Epithelial cell of proximal tubule (primary cell): ENCODE data around the gene XPNPEP1. TPM values are rescaled to one million over a fixed set of nuclear protein-coding genes. Genes with fewer than 3 reads are reported as not detected.

Experiments
- DNase-seq: peaks from one replicate; pipeline ENCODE4 v3.0.0-alpha.2; 2011; ENCODE audit warnings: low read depth
- H3K4me3 ChIP-seq: 2 replicates; pipeline ENCODE4 v1.5.1; 2011; ENCODE audit warnings: low read depth, mild to moderate bottlenecking, low read length
- total RNA-seq: library from RNA; depleted of rRNA; stranded (reverse); fragments of >200 nt; gene quantifications from 2 replicates; pipeline ENCODE4 v1.2.3, GENCODE V29; 2015
- TF ChIP-seq, protein P1 (sequence below): conservative IDR thresholded peaks from 2 replicates; pipeline ENCODE4 v1.5.1; 2012; ENCODE audit warnings: low read depth, mild to moderate bottlenecking, low read length

Gene XPNPEP1
- total RNA-seq, 1 donor from 2014 or later: 191 TPM

DNA sequence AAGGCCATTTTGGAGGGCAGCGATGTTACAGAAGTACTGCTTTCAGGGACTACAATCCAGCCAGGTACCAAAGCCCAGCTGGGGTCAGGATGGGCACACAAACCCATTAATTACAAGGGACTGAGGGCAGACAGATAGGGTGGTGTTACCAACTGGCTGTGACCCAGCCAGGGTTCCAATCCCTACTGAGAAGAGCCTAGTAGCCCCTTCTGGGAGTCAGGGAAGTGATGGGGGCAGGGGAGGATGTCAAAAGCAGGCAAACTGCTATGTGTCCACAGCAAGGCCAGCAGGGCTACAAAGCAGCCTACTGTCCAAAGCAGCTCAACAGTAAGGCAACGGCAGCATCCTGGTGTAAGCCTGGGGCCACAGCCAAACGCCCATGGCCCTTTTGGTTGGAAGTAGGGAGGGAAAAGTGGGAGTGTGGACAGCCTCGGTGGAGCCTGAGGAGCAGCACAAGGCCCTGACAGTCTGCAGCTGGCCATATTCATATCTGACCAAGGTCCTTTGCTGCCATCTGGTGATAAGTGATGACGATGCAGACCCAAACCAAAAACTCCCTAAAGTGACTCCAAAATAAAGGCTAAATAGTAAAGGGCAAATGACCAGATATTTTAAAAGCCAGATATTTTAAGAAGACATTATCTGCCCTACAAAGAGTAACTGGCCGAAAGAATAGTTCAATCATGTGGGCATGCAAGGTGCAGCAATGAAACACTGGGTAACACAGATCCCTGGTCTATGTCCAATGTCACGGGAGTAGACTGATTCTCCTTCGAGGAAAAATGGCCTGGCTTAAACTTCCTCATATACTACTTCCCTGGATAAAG is 56.9 kb downstream of the XPNPEP1 start:
- no peak for DNase-seq
- TF ChIP-seq, protein P1, sequence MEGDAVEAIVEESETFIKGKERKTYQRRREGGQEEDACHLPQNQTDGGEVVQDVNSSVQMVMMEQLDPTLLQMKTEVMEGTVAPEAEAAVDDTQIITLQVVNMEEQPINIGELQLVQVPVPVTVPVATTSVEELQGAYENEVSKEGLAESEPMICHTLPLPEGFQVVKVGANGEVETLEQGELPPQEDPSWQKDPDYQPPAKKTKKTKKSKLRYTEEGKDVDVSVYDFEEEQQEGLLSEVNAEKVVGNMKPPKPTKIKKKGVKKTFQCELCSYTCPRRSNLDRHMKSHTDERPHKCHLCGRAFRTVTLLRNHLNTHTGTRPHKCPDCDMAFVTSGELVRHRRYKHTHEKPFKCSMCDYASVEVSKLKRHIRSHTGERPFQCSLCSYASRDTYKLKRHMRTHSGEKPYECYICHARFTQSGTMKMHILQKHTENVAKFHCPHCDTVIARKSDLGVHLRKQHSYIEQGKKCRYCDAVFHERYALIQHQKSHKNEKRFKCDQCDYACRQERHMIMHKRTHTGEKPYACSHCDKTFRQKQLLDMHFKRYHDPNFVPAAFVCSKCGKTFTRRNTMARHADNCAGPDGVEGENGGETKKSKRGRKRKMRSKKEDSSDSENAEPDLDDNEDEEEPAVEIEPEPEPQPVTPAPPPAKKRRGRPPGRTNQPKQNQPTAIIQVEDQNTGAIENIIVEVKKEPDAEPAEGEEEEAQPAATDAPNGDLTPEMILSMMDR: peak; percentile 47
- no peak overlapping the region for H3K4me3 ChIP-seq

- no peak overlapping the region for H3K4me3 ChIP-seq
- DNase-seq: no peak
- TF ChIP-seq, protein P1: no peak
Observed at GRCh38 chr10:109863775-109864174, 59.5 kb downstream of the XPNPEP1 start.

- DNase-seq: no peak
- no peak overlapping the region for H3K4me3 ChIP-seq
- TF ChIP-seq, protein P1: no peak
Observed at GRCh38 chr10:109862738-109863137, 60.6 kb downstream of the XPNPEP1 start.

- H3K4me3 ChIP-seq: no peak overlapping the region
- DNase-seq: no peak
- TF ChIP-seq, protein P1: no peak
Observed at GRCh38 chr10:109862041-109862440, 61.3 kb downstream of the XPNPEP1 start.

- DNase-seq: no peak
- TF ChIP-seq, protein P1: no peak
- no peak overlapping the region for H3K4me3 ChIP-seq
Observed at GRCh38 chr10:109861081-109861480, 62.2 kb downstream of the XPNPEP1 start.

DNA sequence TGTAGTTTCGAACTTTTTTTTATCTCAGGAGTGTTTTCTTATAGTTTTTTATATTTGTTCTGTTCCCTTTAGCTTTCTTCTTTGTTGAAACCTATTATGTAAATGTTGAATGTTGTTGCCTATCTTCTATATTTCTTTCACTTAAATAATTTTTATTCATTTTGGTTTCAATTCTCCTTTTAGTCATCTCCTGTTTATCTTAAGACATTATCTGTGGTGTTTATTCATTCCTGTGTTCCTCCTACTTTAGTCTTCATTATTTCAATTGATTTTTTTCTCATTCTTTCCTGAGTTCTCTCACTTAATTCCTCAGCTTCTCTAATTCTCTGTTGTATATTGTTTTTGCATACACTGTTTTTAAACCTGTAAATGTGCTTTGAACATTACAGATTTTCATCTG is 64.1 kb downstream of the XPNPEP1 start:
- no peak overlapping the region for H3K4me3 ChIP-seq
- DNase-seq: no peak
- TF ChIP-seq, protein P1: no peak

DNA sequence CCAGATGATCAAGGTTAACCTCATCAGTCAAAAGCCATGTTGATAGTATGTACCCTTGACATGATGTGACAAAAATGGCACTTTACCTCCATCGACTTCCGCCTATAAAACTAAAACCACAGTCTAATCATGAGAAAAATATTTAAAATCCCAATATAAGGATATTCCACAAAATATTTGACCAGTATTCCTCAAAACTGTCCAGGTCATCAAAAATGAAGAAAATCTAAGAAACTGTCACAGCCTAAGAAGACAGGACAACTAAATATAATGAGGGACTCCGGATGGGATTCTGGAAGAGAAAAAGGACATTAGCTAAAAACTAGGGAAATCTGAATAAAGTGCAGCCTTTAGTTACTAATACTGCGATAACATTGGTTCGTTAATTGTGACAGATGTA is 67.6 kb downstream of the XPNPEP1 start:
- TF ChIP-seq, protein P1: no peak
- no peak overlapping the region for H3K4me3 ChIP-seq
- DNase-seq: no peak
